ENCODE data around the gene PHETA1. TPM values are rescaled to one million over a fixed set of nuclear protein-coding genes. Genes with fewer than 3 reads are reported as not detected.
A peak's percentile ranks its signal among the peaks of the same experiment; 100 is the strongest.

The PHETA1 gene
- total and polyA plus RNA-seq, 5 donors from 2014 or later = 0.34 to 2.4 (median 1.1) TPM

DNA sequence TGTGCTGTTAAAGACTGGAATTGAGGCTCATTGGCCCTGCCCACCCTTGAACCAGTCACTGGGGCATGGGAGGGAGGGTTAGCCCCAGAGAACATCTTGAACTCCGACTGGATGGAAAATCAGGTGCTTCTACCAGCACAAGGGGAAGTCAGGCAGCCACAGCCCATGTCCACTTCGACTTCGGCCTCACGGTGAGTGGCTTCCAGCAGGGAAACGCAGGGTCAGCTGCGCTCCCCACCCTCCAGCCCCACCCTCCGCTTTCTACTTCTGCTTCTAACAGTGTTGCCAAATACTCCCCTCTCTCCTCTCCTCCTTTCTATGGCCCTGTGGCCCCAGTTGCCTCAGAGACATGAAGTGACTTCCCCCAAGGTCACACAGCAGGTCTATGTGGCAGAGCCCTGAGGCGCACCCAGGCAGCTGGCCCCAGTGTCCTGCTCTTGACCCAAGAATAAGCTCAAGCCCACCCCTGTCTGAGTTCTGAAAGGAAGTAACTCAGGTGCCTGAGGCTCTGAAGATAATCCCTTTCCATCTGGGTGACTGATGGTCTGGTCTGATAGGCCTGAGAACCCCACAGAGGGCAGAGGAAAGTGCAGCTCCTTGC lies 24.9 kb upstream of the PHETA1 start:
- Mint-ChIP-seq H3K4me3 (no peak overlapping the region), H3K4me1 (peaks cover 0 to 7% (median 3%) of the 10 kb centered on the region in 4 donors), H3K36me3 (no peaks in the 10 kb centered on the region), H3K27me3 (peaks cover 16% of the 10 kb centered on the region), H3K27ac (no peak overlapping the region), H3K9me3 (no peaks in the 10 kb centered on the region)
- Histone ChIP-seq H3K4me3 (ENCODE audit: low read depth, low read length) (no peak overlapping the region), H3K4me1 (ENCODE audit: control insufficient read depth, insufficient read depth, low read length, poor library complexity, severe bottlenecking) (peaks cover 8% of the 10 kb centered on the region), H3K36me3 (ENCODE audit: control insufficient read depth, insufficient read depth, low read length) (no peaks in the 10 kb centered on the region), H3K9me3 (ENCODE audit: control insufficient read depth in 2 of 2, low read length in 2 of 2) (no peaks in the 10 kb centered on the region), H3K27me3 (ENCODE audit: control insufficient read depth, insufficient read depth, low read length) (no peaks in the 10 kb centered on the region), H3K27ac (ENCODE audit: insufficient read depth, low read length, poor library complexity, severe bottlenecking) (no peak overlapping the region)
- no peak for ATAC-seq (ENCODE audit: low read depth in 2 of 2)
- no peak for DNase-seq

DNA sequence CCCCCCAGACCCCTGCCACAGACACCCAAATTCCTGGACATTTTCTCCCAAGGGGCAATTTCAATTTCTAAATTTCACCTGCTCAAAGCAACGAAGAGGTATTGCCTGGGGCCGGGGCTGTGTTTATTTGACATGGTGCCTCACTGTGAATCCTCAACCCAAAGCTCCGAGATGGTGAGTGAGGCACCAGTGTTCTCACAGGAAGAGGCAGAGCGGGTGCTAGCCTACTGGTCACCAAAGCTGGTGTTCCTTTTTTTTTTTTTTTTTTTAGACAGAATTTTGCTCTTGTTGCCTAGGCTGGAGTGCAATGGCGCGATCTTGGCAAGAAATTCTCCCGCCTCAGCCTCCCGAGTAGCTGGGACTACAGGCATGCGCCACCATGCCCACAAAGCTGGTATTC lies 22.0 kb upstream of the PHETA1 start:
- Histone ChIP-seq H3K9me3 (ENCODE audit: control insufficient read depth in 2 of 2, low read length in 2 of 2) (no peaks in the 10 kb centered on the region), H3K4me3 (ENCODE audit: low read depth, low read length) (no peak overlapping the region), H3K27me3 (ENCODE audit: control insufficient read depth, insufficient read depth, low read length) (no peaks in the 10 kb centered on the region), H3K4me1 (ENCODE audit: control insufficient read depth, insufficient read depth, low read length, poor library complexity, severe bottlenecking) (no peaks in the 10 kb centered on the region), H3K27ac (ENCODE audit: insufficient read depth, low read length, poor library complexity, severe bottlenecking) (no peak overlapping the region), H3K36me3 (ENCODE audit: control insufficient read depth, insufficient read depth, low read length) (no peaks in the 10 kb centered on the region)
- H3K4me1 Mint-ChIP-seq = no peaks in the 10 kb centered on the region
- DNase-seq (no peak), ATAC-seq (ENCODE audit: low read depth in 2 of 2) (no peak)
- H3K4me3 Mint-ChIP-seq = no peak overlapping the region
- no peak overlapping the region for H3K27ac Mint-ChIP-seq
- H3K27me3 Mint-ChIP-seq = peaks cover 11% of the 10 kb centered on the region
- H3K36me3 Mint-ChIP-seq = no peaks in the 10 kb centered on the region
- no peaks in the 10 kb centered on the region for H3K9me3 Mint-ChIP-seq

DNA sequence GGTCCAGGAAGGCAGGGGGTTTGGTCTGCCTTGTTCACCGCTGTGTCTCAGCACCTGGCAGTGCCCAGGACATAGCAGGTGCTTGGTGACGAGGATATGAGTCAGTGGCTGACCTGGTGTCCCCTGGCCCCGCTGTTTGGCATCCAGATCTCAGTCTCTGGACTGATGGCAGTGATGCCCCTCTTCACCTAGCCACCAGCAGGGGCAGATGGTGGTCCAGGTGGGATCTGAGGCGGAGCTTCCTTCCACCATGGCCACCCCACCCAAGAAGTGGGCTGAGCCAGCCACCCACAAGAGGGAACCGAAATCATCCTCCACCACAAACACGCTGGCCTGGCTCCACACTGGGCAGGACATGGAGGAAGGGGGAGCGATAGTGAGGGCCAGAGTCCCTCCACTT lies 20.7 kb upstream of the PHETA1 start:
- DNase-seq = no peak
- H3K4me3 ChIP-seq (ENCODE audit: low read depth, low read length) = no peak overlapping the region
- H3K9me3 Mint-ChIP-seq = no peaks in the 10 kb centered on the region
- no peak for ATAC-seq (ENCODE audit: low read depth in 2 of 2)
- no peaks in the 10 kb centered on the region for H3K4me1 Mint-ChIP-seq
- H3K27me3 ChIP-seq (ENCODE audit: control insufficient read depth, insufficient read depth, low read length) = no peaks in the 10 kb centered on the region
- no peak overlapping the region for H3K27ac ChIP-seq (ENCODE audit: insufficient read depth, low read length, poor library complexity, severe bottlenecking)
- H3K4me1 ChIP-seq (ENCODE audit: control insufficient read depth, insufficient read depth, low read length, poor library complexity, severe bottlenecking) = no peaks in the 10 kb centered on the region
- H3K36me3 ChIP-seq (ENCODE audit: control insufficient read depth, insufficient read depth, low read length) = no peaks in the 10 kb centered on the region
- no peak overlapping the region for H3K4me3 Mint-ChIP-seq
- H3K36me3 Mint-ChIP-seq = no peaks in the 10 kb centered on the region
- H3K27ac Mint-ChIP-seq = no peak overlapping the region
- H3K27me3 Mint-ChIP-seq = peaks cover 16% of the 10 kb centered on the region
- H3K9me3 ChIP-seq (ENCODE audit: control insufficient read depth in 2 of 2, low read length in 2 of 2) = no peaks in the 10 kb centered on the region

DNA sequence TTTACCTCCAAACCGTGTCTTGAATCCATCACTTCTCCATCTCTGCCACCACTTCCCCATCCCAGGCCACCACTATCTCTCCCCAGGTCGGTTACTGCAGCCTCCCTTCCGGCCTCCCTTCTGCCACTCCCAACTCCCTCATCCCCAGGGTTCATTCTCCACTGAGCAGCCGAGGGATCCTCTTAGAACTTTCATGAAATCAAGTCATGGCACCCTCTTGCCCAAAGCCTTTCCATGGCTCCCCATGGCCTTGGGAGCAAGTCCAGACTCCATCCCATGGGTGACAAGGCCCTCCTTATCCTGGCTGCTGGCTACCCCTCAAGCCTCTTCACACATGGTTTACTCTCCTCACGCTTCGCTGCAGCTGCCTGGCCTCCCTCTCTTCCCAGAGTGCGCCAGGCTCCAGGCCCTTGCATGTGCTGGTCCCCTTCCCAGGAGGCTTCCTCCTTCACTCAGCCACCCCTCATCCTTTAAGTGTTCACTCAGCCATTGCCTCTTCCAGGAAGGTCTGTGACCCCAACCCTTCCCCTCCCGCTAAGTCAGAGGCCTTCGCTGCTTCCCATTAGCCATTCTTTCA lies 18.9 kb upstream of the PHETA1 start:
- Mint-ChIP-seq H3K4me3 (no peak overlapping the region), H3K27me3 (peaks cover 20% of the 10 kb centered on the region), H3K27ac (no peak overlapping the region), H3K9me3 (no peaks in the 10 kb centered on the region), H3K4me1 (no peaks in the 10 kb centered on the region), H3K36me3 (no peaks in the 10 kb centered on the region)
- H3K27me3 ChIP-seq (ENCODE audit: control insufficient read depth, insufficient read depth, low read length) = no peaks in the 10 kb centered on the region
- H3K27ac ChIP-seq (ENCODE audit: insufficient read depth, low read length, poor library complexity, severe bottlenecking) = no peak overlapping the region
- no peak overlapping the region for H3K4me3 ChIP-seq (ENCODE audit: low read depth, low read length)
- H3K9me3 ChIP-seq (ENCODE audit: control insufficient read depth in 2 of 2, low read length in 2 of 2) = no peaks in the 10 kb centered on the region
- H3K36me3 ChIP-seq (ENCODE audit: control insufficient read depth, insufficient read depth, low read length) = no peaks in the 10 kb centered on the region
- no peaks in the 10 kb centered on the region for H3K4me1 ChIP-seq (ENCODE audit: control insufficient read depth, insufficient read depth, low read length, poor library complexity, severe bottlenecking)
- ATAC-seq (ENCODE audit: low read depth in 2 of 2) (no peak), DNase-seq (no peak)

DNA sequence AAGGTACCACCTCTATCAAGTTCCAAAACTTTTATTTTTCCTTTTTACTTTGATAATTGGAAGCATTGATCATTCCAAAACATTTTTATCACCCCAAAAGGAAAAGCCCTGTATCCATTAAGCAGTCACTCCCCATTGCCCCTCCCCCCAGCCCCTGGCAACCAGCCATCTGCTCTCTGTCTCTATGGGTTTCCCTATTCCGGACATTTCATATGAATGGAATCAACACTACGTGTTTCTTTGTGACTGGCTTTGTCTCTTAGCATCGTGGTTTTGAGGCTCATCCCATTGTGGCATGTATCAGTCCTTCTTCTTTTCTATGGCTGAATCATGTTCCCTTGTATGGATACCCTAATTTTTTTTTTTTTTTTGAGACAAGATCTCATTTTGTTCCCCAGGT lies 18.0 kb upstream of the PHETA1 start:
- H3K36me3 ChIP-seq (ENCODE audit: control insufficient read depth, insufficient read depth, low read length) = no peaks in the 10 kb centered on the region
- ATAC-seq (ENCODE audit: low read depth in 2 of 2) = no peak
- DNase-seq = no peak

DNA sequence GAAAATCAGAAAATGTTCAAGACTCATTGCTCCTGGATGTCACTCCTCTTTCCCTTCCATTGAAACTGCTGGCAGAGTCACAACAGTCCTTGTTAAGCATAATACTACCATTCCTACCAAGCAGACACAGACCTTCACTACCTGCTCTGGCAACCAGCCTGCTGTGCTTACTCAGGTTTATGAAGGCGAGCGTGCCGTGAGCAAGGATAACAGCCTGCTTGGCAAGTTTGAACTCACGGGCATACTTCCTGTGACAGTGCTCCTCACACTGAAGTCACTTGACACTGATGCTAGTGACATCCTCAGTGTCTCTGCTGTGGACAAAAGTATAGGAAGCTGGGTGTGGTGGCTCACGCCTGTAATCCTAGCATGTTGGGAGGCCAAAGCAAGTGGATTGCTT lies 15.7 kb upstream of the PHETA1 start:
- DNase-seq (no peak), ATAC-seq (ENCODE audit: low read depth in 2 of 2) (no peak)
- no peak overlapping the region for H3K4me3 ChIP-seq (ENCODE audit: low read depth, low read length)
- Mint-ChIP-seq H3K4me1 (no peaks in the 10 kb centered on the region), H3K27ac (no peak overlapping the region), H3K27me3 (peaks cover 30% of the 10 kb centered on the region), H3K4me3 (no peak overlapping the region), H3K9me3 (peaks cover 0 to 1% (median 0%) of the 10 kb centered on the region in 7 donors), H3K36me3 (no peaks in the 10 kb centered on the region)
- no peaks in the 10 kb centered on the region for H3K4me1 ChIP-seq (ENCODE audit: control insufficient read depth, insufficient read depth, low read length, poor library complexity, severe bottlenecking)
- no peaks in the 10 kb centered on the region for H3K9me3 ChIP-seq (ENCODE audit: control insufficient read depth in 2 of 2, low read length in 2 of 2)
- no peak overlapping the region for H3K27ac ChIP-seq (ENCODE audit: insufficient read depth, low read length, poor library complexity, severe bottlenecking)
- no peaks in the 10 kb centered on the region for H3K36me3 ChIP-seq (ENCODE audit: control insufficient read depth, insufficient read depth, low read length)
- no peaks in the 10 kb centered on the region for H3K27me3 ChIP-seq (ENCODE audit: control insufficient read depth, insufficient read depth, low read length)

More for the DNA sequence above, 18.0 kb upstream of the PHETA1 start:
- Histone ChIP-seq H3K4me1 (ENCODE audit: control insufficient read depth, insufficient read depth, low read length, poor library complexity, severe bottlenecking) (no peaks in the 10 kb centered on the region), H3K4me3 (ENCODE audit: low read depth, low read length) (no peak overlapping the region), H3K27me3 (ENCODE audit: control insufficient read depth, insufficient read depth, low read length) (no peaks in the 10 kb centered on the region), H3K27ac (ENCODE audit: insufficient read depth, low read length, poor library complexity, severe bottlenecking) (no peak overlapping the region), H3K9me3 (ENCODE audit: control insufficient read depth in 2 of 2, low read length in 2 of 2) (no peaks in the 10 kb centered on the region)
- H3K9me3 Mint-ChIP-seq = no peaks in the 10 kb centered on the region
- H3K27me3 Mint-ChIP-seq = peaks cover 25% of the 10 kb centered on the region
- no peak overlapping the region for H3K27ac Mint-ChIP-seq
- no peaks in the 10 kb centered on the region for H3K36me3 Mint-ChIP-seq
- H3K4me1 Mint-ChIP-seq = no peaks in the 10 kb centered on the region
- peak overlapping the region in 1 of 4 donors; percentile 68 for H3K4me3 Mint-ChIP-seq

DNA sequence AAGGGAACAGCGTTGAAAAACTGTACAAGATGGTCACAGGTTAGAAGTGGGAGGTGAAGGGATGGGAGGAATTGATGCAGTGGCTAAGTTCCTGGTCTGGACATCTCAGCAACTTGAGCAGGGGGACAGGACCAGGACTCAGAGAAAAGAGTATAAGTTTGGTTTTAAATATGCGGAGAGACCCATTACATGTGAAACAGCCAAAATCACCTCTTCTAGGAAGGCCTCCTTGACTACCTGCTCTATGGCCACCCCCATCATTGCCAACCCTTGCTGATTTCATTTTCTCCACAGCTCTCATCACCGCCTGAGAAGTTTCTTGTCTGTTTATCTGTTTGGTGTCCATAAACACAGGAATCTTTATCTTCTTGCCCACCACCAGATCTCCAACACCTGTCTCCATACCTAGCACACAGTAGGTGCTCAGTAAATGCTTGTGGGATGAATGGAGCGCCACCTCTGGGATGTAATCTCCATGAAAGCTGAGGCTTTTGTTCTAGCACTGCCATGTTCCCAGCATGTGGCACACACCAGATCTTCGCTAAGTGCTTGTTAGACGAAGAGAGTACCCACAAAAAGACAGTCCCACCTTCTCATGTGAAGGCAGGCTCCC lies 11.2 kb upstream of the PHETA1 start:
- H3K27me3 Mint-ChIP-seq = peaks cover 27% of the 10 kb centered on the region
- no peak overlapping the region for H3K27ac Mint-ChIP-seq
- peaks cover 0 to 3% (median 0%) of the 10 kb centered on the region in 7 donors for H3K9me3 Mint-ChIP-seq
- Histone ChIP-seq H3K4me1 (ENCODE audit: control insufficient read depth, insufficient read depth, low read length, poor library complexity, severe bottlenecking) (no peaks in the 10 kb centered on the region), H3K9me3 (ENCODE audit: control insufficient read depth in 2 of 2, low read length in 2 of 2) (no peaks in the 10 kb centered on the region), H3K27ac (ENCODE audit: insufficient read depth, low read length, poor library complexity, severe bottlenecking) (no peak overlapping the region), H3K36me3 (ENCODE audit: control insufficient read depth, insufficient read depth, low read length) (no peaks in the 10 kb centered on the region), H3K4me3 (ENCODE audit: low read depth, low read length) (no peak overlapping the region), H3K27me3 (ENCODE audit: control insufficient read depth, insufficient read depth, low read length) (no peaks in the 10 kb centered on the region)
- H3K4me1 Mint-ChIP-seq = no peaks in the 10 kb centered on the region
- H3K4me3 Mint-ChIP-seq = no peak overlapping the region
- H3K36me3 Mint-ChIP-seq = no peaks in the 10 kb centered on the region
- no peak for ATAC-seq (ENCODE audit: low read depth in 2 of 2)
- DNase-seq = no peak

DNA sequence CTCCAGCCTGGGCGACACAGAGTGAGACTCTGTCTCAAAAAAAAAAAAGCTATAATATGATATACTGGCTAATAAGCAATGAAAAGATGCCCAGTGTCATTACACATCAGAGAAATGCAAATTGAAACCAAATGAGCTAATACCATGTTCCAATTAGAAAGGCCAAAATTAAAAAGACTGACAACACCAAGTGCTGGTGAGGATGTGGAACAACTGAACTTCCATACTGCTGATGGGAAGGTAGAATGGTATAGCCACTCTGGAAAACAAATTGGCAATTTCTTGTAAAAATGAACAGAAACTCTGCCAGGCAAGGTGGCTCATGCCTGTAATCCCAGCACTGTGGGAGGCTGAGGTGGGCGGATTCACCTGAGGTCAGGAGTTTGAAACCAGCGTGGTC lies 8.5 kb upstream of the PHETA1 start:
- no peak overlapping the region for H3K4me3 Mint-ChIP-seq

More for the DNA sequence above, 8.5 kb upstream of the PHETA1 start:
- peaks cover 0 to 3% (median 0%) of the 10 kb centered on the region in 7 donors for H3K9me3 Mint-ChIP-seq
- no peak overlapping the region for H3K27ac Mint-ChIP-seq
- Histone ChIP-seq H3K4me3 (ENCODE audit: low read depth, low read length) (no peak overlapping the region), H3K4me1 (ENCODE audit: control insufficient read depth, insufficient read depth, low read length, poor library complexity, severe bottlenecking) (no peaks in the 10 kb centered on the region), H3K36me3 (ENCODE audit: control insufficient read depth, insufficient read depth, low read length) (no peaks in the 10 kb centered on the region), H3K9me3 (ENCODE audit: control insufficient read depth in 2 of 2, low read length in 2 of 2) (no peaks in the 10 kb centered on the region), H3K27me3 (ENCODE audit: control insufficient read depth, insufficient read depth, low read length) (no peaks in the 10 kb centered on the region), H3K27ac (ENCODE audit: insufficient read depth, low read length, poor library complexity, severe bottlenecking) (no peak overlapping the region)
- H3K4me1 Mint-ChIP-seq = no peaks in the 10 kb centered on the region
- H3K27me3 Mint-ChIP-seq = peaks cover 22% of the 10 kb centered on the region
- ATAC-seq (ENCODE audit: low read depth in 2 of 2) (no peak), DNase-seq (no peak)
- no peaks in the 10 kb centered on the region for H3K36me3 Mint-ChIP-seq

Data from CD4-positive, CD25-positive, alpha-beta regulatory T cell (primary cell).